GM18873 (cell line): ENCODE measurements around the gene STK32B.
"Not testable (repeated sequence)": the region's sequence is repeated elsewhere in the genome, so short reads cannot be mapped to it uniquely, and the experiment has no call there.

Experiments used
- ATAC-seq: cut with Tn5 transposase; IDR thresholded peaks from one replicate; pipeline ENCODE4 v1.9.1; 2021; ENCODE audit warnings: mild to moderate bottlenecking, moderate library complexity, moderate number of reproducible peaks; ENCODE audit not compliant: unreplicated experiment, low FRiP score

Gene STK32B

DNA sequence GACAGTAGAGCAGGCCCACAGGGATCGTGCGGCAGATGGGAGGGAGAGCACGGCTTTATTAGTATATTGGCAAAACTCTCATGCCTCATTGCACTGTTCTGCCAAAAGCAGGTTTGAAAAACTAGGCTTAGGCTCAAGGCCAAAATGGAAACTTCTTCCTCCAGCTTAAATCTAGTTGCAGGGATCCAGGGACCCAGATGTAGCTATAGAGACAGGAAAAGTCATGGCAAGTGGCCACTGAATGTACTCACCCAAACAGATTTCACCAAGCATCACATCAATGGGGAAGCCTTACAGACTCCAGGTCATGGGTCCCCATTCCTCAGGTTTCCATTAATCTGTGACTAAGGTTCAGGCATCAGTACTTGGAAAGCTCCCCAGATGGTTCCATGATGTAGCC lies 149.2 kb downstream of the STK32B start:
- ATAC-seq = no peak

DNA sequence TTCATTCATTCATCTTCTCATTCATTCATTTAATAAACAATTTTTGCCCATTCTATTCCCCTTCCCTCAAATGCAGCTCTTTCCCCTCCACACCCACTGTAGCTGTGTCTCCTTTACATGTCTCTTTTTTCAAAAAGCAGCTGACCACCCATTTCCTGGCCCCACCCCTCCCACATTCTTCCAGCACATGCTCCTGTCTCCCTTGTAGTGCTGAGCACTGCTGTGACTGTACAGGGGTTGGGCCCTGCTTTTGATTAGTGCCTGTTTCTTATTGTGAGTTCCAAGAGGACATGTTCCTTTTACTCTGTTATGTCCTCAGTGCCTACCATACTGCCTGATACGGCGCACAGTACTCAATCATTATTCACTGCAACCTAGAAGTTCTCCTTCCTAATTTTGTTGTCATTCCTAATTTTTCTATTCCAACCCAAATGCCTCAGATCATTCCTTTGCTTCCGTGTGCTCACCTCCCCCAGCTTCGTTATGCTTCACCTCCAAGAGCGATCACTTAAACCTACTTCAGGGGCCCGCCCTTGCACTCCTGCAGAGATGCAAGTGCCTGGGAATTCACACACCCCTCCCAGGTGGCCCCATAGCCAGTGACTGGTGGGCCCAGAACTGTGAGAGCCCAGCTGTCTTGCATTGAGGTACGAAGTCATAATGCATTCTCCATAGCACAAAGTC lies 152.2 kb downstream of the STK32B start:
- no peak for ATAC-seq

DNA sequence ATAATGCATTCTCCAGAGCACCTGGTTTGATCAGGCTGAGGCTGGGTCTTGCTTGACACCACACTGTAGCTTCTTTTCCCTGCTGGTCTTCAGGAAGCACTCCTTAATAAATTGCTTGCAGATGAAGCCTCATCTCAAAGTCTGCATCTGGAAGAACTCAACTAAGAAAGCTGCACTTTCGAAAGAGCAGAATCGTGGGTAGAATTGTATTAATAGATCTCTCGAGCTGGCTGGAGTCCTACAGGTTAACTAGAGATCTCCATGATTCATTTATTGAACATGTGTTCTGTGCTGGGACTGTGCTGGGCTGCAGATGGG lies 152.7 kb downstream of the STK32B start:
- no peak for ATAC-seq

- ATAC-seq = no peak
Measured at GRCh38 chr4:5204781-5205180, 153.5 kb downstream of the STK32B start.

- no peak for ATAC-seq
Measured at GRCh38 chr4:5206016-5206790, 154.9 kb downstream of the STK32B start.

GRCh38 chr4:5209862-5210261 lies 158.6 kb downstream of the STK32B start:
- ATAC-seq = no peak

DNA sequence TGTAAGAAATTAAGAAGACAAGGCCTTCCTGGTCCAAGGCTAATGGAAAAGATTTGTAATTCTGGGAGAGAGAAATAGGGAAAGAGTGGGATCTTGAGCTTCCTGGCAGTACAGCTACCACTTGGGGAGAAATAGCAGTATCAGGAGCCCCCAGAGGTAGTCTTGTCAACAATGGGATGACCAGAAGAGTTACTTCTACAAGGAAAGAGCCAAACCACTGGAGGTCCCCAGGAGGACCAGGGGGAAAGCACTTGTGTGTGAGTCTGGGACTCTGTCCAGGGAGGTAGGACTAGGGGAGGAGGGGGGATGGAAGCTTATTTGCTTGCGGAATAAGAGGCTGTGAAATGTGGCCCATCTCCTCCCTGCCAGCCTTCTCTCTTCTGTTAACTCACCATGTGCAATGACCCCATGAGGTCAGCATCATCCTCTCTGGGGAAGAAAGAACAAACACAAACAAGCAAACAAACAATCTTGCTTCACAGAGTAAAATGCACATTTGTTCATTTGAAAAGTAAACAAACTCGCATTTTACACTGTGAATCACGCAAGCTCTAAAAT lies 160.1 kb downstream of the STK32B start:
- ATAC-seq = no peak

- no peak for ATAC-seq
Measured at GRCh38 chr4:5212255-5213013, 161.2 kb downstream of the STK32B start.

GRCh38 chr4:5213087-5213595 lies 161.9 kb downstream of the STK32B start:
- ATAC-seq = no peak

DNA sequence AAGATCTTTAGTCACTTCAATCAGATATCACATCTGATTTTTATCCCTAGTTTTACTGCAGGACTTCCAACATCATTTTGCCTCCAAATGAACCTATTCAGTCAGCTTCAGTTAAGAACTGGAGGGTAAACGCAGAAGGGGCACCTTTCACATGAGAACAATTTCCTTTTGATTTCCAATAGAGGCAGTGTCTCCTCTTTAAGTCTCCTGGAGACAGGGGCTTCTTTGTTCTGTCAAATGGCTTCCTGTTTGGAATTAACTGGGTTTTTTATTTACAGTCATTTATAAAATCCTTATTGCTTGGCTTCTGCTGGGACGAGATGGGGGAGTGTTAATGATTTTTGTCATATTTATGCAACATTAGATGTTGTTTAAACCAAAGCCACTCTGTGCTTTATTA lies 164.0 kb downstream of the STK32B start:
- no peak for ATAC-seq

DNA sequence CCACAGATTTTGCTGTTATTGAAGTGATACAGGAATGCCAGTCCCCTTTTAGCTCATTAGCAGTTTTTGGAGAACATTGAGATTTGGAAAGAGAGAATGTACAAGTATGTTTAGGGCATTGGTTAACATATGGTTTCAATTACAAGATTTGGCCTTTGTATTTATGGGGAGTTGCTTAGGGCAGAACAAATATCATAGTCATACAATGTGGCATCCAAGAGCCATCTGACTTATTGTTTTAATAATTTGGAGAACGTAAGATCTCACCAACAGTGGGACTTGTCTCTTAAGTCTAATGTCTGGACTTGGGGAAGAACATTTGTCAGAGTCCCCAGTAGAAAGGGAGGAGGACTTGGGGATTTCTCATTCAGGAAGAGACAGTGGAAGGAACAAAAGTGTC lies 166.1 kb downstream of the STK32B start:
- ATAC-seq = no peak

GRCh38 chr4:5218376-5219069 lies 167.2 kb downstream of the STK32B start:
- ATAC-seq = no peak

GRCh38 chr4:5220028-5220427 lies 168.7 kb downstream of the STK32B start:
- ATAC-seq = no peak

GRCh38 chr4:5222047-5222446 lies 170.8 kb downstream of the STK32B start:
- ATAC-seq = no peak

GRCh38 chr4:5222951-5223350 lies 171.7 kb downstream of the STK32B start:
- ATAC-seq = no peak

- no peak for ATAC-seq
Measured at GRCh38 chr4:5224340-5224739, 173.1 kb downstream of the STK32B start.

GRCh38 chr4:5232549-5232948 lies 181.3 kb downstream of the STK32B start:
- ATAC-seq = no peak

GRCh38 chr4:5237086-5237660 lies 185.9 kb downstream of the STK32B start:
- ATAC-seq = no peak

GRCh38 chr4:5238173-5238572 lies 186.9 kb downstream of the STK32B start:
- ATAC-seq = no peak

GRCh38 chr4:5247061-5247460 lies 195.8 kb downstream of the STK32B start:
- ATAC-seq = not testable (repeated sequence)
